22Rv1 (cell line): ENCODE results near the gene PCDHGB5.

ENCODE experiments used
- CTCF ChIP-seq: fragments of 450-650 bp; IDR thresholded peaks from 2 replicates; pipeline ENCODE4 v1.5.1; 2017; ENCODE audit warnings: mild to moderate bottlenecking
- ZFX ChIP-seq: fragments of 450-650 bp; IDR thresholded peaks from 2 replicates; pipeline ENCODE4 v1.6.1; 2017; ENCODE audit warnings: antibody characterized with exemption, borderline replicate concordance

GRCh38 chr5:141440341-141440740 lies 42.6 kb downstream of the PCDHGB5 start:
- TF ChIP-seq CTCF = no peak
- TF ChIP-seq ZFX = no peak
